Kidney epithelial cell (primary cell): ENCODE results near the gene MAP1LC3A. TPM values are rescaled to one million over a fixed set of nuclear protein-coding genes. Genes with fewer than 3 reads are reported as not detected.

Experiments
- DNase-seq: peaks from one replicate; pipeline ENCODE4 v3.0.0-alpha.2; 2010; ENCODE audit warnings: low read depth
- H3K27me3 ChIP-seq: 2 replicates; pipeline ENCODE4 v1.6.0; 2011; ENCODE audit warnings: low read length; ENCODE audit not compliant: control insufficient read depth, insufficient read depth
- H3K36me3 ChIP-seq: 2 replicates; pipeline ENCODE4 v1.5.1; 2011; ENCODE audit warnings: low read length; ENCODE audit not compliant: control insufficient read depth, insufficient read depth
- H3K4me3 ChIP-seq: 2 replicates; pipeline ENCODE4 v1.5.1; 2011; ENCODE audit warnings: low read depth, mild to moderate bottlenecking, control low read depth, low read length
- total RNA-seq: library from RNA; depleted of rRNA; stranded (reverse); fragments of >200 nt; gene quantifications from 2 replicates; pipeline ENCODE4 v1.2.3, GENCODE V29; 2015
- TF ChIP-seq, protein P1 (sequence below): IDR thresholded peaks from 2 replicates; pipeline ENCODE4 v1.5.1; 2011; ENCODE audit warnings: mild to moderate bottlenecking, moderate library complexity, low read length, control low read depth, inconsistent platforms; ENCODE audit not compliant: insufficient read depth, poor library complexity, severe bottlenecking

Gene MAP1LC3A
- total RNA-seq, 1 donor from 2014 or later: 63.0 TPM

- Histone ChIP-seq H3K4me3 (no peak overlapping the region), H3K36me3 (peaks cover 2% of the 10 kb centered on the region), H3K27me3 (no peaks in the 10 kb centered on the region)
- TF ChIP-seq, protein P1, sequence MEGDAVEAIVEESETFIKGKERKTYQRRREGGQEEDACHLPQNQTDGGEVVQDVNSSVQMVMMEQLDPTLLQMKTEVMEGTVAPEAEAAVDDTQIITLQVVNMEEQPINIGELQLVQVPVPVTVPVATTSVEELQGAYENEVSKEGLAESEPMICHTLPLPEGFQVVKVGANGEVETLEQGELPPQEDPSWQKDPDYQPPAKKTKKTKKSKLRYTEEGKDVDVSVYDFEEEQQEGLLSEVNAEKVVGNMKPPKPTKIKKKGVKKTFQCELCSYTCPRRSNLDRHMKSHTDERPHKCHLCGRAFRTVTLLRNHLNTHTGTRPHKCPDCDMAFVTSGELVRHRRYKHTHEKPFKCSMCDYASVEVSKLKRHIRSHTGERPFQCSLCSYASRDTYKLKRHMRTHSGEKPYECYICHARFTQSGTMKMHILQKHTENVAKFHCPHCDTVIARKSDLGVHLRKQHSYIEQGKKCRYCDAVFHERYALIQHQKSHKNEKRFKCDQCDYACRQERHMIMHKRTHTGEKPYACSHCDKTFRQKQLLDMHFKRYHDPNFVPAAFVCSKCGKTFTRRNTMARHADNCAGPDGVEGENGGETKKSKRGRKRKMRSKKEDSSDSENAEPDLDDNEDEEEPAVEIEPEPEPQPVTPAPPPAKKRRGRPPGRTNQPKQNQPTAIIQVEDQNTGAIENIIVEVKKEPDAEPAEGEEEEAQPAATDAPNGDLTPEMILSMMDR: no peak
- no peak for DNase-seq
Measured at GRCh38 chr20:34528921-34529297, 29.6 kb upstream of the MAP1LC3A start.

- peaks cover 2% of the 10 kb centered on the region for H3K36me3 ChIP-seq
- no peak overlapping the region for H3K4me3 ChIP-seq
- no peaks in the 10 kb centered on the region for H3K27me3 ChIP-seq
- no peak for DNase-seq
- TF ChIP-seq, protein P1: no peak
Measured at GRCh38 chr20:34529742-34530141, 28.8 kb upstream of the MAP1LC3A start.

DNA sequence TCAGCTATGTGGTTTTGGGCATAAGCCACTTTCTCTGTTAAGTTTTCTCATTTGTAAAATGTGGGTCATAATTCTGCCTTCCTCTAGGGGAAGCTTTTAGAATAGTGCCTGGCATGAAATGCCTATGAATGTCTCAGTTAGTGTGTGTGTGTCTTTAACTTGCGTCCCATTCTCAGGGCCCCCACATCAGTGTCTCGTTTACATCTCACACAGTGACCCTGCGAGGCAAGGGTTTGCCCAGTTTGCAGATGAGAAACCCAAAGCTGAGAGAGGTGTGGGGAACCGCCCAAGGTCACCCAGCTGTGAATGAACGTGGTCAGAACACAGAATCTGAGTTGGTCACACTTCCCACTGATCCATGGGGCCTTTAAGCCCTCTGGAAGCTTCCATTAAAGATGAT is 28.2 kb upstream of the MAP1LC3A start:
- no peak for DNase-seq
- TF ChIP-seq, protein P1: no peak
- H3K27me3 ChIP-seq: no peaks in the 10 kb centered on the region
- no peak overlapping the region for H3K4me3 ChIP-seq
- H3K36me3 ChIP-seq: peaks cover 2% of the 10 kb centered on the region

DNA sequence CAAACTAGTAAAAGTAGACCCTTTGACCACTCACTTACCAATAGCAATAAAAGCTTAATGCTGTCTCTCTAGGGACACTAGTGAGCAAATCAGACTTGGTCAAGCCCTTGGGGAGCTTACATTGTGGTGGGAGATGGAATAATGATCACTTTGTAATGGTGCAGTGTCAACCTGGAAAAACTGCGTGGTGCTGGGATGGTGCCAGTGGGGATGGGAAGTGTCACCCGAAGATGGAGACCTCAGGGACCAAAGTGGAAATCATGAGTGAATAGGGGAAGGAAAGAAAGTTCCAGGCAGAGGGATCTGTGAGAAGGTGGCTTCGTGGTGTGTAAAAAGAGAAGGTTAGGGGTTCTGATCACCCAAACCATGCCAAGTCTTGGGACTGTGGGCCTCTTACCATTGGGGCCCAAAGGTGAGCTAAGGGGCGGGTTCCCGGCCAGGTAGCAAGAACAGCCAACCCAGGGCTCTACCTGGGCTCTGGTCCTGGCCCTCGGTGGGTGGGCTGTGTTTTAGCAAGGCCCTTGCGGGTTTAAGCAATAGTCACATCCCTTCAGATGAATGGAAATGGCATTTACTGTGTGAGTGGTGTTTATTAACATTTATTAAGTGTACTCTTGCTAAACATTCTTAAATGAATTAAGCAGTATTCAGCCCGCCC is 26.8 kb upstream of the MAP1LC3A start:
- Histone ChIP-seq H3K27me3 (no peaks in the 10 kb centered on the region), H3K36me3 (peaks cover 2% of the 10 kb centered on the region), H3K4me3 (no peak overlapping the region)
- TF ChIP-seq, protein P1: no peak
- no peak for DNase-seq

GRCh38 chr20:34532320-34532719 is 26.2 kb upstream of the MAP1LC3A start:
- no peak for DNase-seq
- TF ChIP-seq, protein P1: no peak
- Histone ChIP-seq H3K4me3 (no peak overlapping the region), H3K27me3 (no peaks in the 10 kb centered on the region), H3K36me3 (peaks cover under 1% of the 10 kb centered on the region)

DNA sequence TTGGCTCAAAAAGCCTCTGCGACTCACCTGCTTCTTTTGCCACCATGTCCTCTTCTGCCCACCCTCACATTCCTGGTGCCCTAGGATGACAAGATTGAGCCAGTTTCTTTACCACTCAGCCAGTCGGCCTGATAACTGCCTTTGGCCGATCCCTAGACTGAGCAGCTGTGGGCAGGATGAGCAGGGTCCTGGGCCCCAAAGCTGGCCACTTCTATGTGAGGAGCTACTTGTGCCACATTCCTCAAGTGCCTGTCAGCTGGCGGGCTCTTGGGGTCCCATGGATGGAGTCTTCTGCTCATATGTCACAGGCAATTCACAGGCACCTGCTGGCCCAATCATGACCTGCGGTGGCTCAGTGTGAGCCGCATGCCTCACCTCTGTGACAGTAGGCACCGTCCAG is 25.8 kb upstream of the MAP1LC3A start:
- Histone ChIP-seq H3K36me3 (peaks cover under 1% of the 10 kb centered on the region), H3K27me3 (no peaks in the 10 kb centered on the region), H3K4me3 (no peak overlapping the region)
- TF ChIP-seq, protein P1: no peak
- no peak for DNase-seq
